ENCODE results near the gene SLC39A9. TPM values are rescaled to one million over a fixed set of nuclear protein-coding genes. Genes with fewer than 3 reads are reported as not detected.

SLC39A9 gene
- total and polyA plus RNA-seq, 10 of the 15 experiments (the other 5 are each of a cell fraction or from before 2014, with no cell fraction given) = 19.9 to 109 (median 46.9) TPM

GRCh38 chr14:69398818-69399210, 322 bp downstream of the SLC39A9 start (continued):
- TF ChIP-seq USF1 (IDR thresholded peaks at IDR 0.05; ENCODE audit: borderline replicate concordance, extremely low read length, insufficient read depth, low read depth, low read length) (no peak), PKNOX1 (IDR thresholded peaks at IDR 0.05) (no peak), REST (IDR thresholded peaks at IDR 0.05; ENCODE audit: low read depth, low read length) (no peak), TBL1XR1 (IDR thresholded peaks at IDR 0.05; ENCODE audit: low read depth, low read length) (peak; percentile 9; the same call in 1 of the 2 replicates), EZH2 (IDR thresholded peaks at IDR 0.05; ENCODE audit: borderline replicate concordance, control insufficient read depth, low read depth, low read length) (no peak), GATAD2B (conservative IDR thresholded peaks at IDR 0.05; ENCODE audit: low read depth) (peak; percentile 35; the same call in 1 of the 2 replicates), NKRF (conservative IDR thresholded peaks at IDR 0.05) (peak; percentile 66)
